Activated CD4-positive, alpha-beta T cell treated with anti-CD3 and anti-CD28 coated beads, Interleukin-10, Interleukin-2, amounts not matched to agents 100 ng/mL and 50 ng/mL, durations not matched to agents 16 hours and 8 hours (primary cell): ENCODE data around the gene LRRK2.
"Not testable (repeated sequence)": the region's sequence is repeated elsewhere in the genome, so short reads cannot be mapped to it uniquely, and the experiment has no call there.

ENCODE experiments used
- DNase-seq: peaks from one replicate; pipeline ENCODE4 v3.0.0-alpha.2; 2020

The LRRK2 gene

GRCh38 chr12:40215982-40216381 is 8.8 kb upstream of the LRRK2 start:
- no peak for DNase-seq

GRCh38 chr12:40216516-40217288 is 8.1 kb upstream of the LRRK2 start:
- no peak for DNase-seq

GRCh38 chr12:40219760-40220159 is 5.0 kb upstream of the LRRK2 start:
- no peak for DNase-seq

- DNase-seq = no peak
These were observed 2.5 kb upstream of the LRRK2 start for GRCh38 chr12:40222247-40222646.

GRCh38 chr12:40223646-40224045 is 1.2 kb upstream of the LRRK2 start:
- no peak for DNase-seq

GRCh38 chr12:40225337-40225983 is 663 bp downstream of the LRRK2 start:
- DNase-seq = no peak

GRCh38 chr12:40225984-40226602 is 1.3 kb downstream of the LRRK2 start:
- DNase-seq = no peak

GRCh38 chr12:40226705-40227104 is 1.9 kb downstream of the LRRK2 start:
- no peak for DNase-seq

GRCh38 chr12:40227447-40227846 is 2.6 kb downstream of the LRRK2 start:
- DNase-seq = no peak

GRCh38 chr12:40228727-40229126 is 3.9 kb downstream of the LRRK2 start:
- DNase-seq = no peak

GRCh38 chr12:40229690-40230651 is 5.2 kb downstream of the LRRK2 start:
- no peak for DNase-seq

GRCh38 chr12:40232602-40233001 is 7.8 kb downstream of the LRRK2 start:
- DNase-seq = no peak

GRCh38 chr12:40233741-40234367 is 9.1 kb downstream of the LRRK2 start:
- DNase-seq = no peak

- DNase-seq = no peak
These were observed 11.6 kb downstream of the LRRK2 start for GRCh38 chr12:40236357-40236850.

- no peak for DNase-seq
These were observed 13.6 kb downstream of the LRRK2 start for GRCh38 chr12:40238266-40238902.

- no peak for DNase-seq
These were observed 14.2 kb downstream of the LRRK2 start for GRCh38 chr12:40238979-40239378.

GRCh38 chr12:40240779-40241178 is 16.0 kb downstream of the LRRK2 start:
- DNase-seq = no peak

- no peak for DNase-seq
These were observed 16.9 kb downstream of the LRRK2 start for GRCh38 chr12:40241741-40242140.

- not testable (repeated sequence) for DNase-seq
These were observed 19.8 kb downstream of the LRRK2 start for GRCh38 chr12:40244526-40245156.

- no peak for DNase-seq
These were observed 23.2 kb downstream of the LRRK2 start for GRCh38 chr12:40248034-40248433.
